ENCODE measurements around the gene FOXL2. TPM values are rescaled to one million over a fixed set of nuclear protein-coding genes. Genes with fewer than 3 reads are reported as not detected.

Gene FOXL2
- total RNA-seq, 1 donor from 2014 or later = not detected

DNA sequence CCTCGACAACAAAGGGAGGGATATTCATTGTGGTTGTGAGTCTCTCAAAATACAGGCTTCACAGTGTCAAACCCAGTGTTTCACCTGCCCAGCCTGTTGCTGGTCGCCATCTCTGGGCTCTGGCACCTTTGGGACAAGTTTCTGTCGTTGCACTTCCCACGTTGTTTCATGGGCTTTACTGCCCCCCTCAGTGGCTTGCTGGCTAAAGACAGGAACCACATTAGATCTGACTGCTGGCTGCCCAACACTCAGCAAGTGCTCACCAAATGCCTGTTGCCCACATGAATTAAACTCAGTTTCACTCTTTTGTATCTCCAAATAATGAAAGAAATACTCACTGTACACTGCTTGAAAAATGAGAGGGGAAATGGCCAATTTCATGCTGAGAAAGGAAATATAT, 27.6 kb downstream of the FOXL2 start:
- ChIA-PET POLR2A (no interaction called here), CTCF (interaction anchor here (1.1 to 9.5 kb wide), 4 partner anchors 9 to 326 kb away, joined by 3 to 216 read pairs (median 5); partner anchors contain the start of gene CEP70)
- intact Hi-C loops (cut with micrococcal nuclease) = no loop called here
- no peak for DNase-seq
- no peak for ATAC-seq (ENCODE audit: low read depth)
- H3K27ac Mint-ChIP-seq = no peak overlapping the region
- H3K4me3 Mint-ChIP-seq = no peak overlapping the region
- H3K9me3 Mint-ChIP-seq = no peaks in the 10 kb centered on the region
- TF ChIP-seq, protein P1, sequence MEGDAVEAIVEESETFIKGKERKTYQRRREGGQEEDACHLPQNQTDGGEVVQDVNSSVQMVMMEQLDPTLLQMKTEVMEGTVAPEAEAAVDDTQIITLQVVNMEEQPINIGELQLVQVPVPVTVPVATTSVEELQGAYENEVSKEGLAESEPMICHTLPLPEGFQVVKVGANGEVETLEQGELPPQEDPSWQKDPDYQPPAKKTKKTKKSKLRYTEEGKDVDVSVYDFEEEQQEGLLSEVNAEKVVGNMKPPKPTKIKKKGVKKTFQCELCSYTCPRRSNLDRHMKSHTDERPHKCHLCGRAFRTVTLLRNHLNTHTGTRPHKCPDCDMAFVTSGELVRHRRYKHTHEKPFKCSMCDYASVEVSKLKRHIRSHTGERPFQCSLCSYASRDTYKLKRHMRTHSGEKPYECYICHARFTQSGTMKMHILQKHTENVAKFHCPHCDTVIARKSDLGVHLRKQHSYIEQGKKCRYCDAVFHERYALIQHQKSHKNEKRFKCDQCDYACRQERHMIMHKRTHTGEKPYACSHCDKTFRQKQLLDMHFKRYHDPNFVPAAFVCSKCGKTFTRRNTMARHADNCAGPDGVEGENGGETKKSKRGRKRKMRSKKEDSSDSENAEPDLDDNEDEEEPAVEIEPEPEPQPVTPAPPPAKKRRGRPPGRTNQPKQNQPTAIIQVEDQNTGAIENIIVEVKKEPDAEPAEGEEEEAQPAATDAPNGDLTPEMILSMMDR (IDR thresholded peaks at IDR 0.05) = no peak
- H3K4me1 Mint-ChIP-seq = peaks cover 5% of the 10 kb centered on the region
- H3K36me3 Mint-ChIP-seq (ENCODE audit: low read depth) = no peaks in the 10 kb centered on the region
- peaks cover 16% of the 10 kb centered on the region for H3K27me3 Mint-ChIP-seq

DNA sequence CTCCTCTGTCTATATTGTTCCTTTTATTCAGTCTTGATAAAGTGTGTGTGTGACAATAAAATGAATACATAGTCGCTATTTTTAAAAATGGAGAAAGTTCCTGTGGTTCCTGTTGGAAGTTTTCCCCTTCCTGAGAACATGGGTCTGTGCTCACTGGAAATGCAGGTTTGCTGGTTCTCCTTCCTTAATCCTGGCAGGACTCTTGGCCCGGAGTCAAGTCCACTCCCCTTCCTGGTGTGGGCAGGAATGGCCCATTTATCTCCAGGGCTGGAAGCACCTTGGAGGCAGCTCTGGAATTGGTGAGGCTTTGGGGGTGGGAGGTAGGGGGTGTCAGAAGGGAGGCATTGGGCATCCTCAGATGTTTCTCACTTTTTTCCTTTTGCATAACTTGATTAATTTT, 30.1 kb downstream of the FOXL2 start:
- DNase-seq = no peak
- Mint-ChIP-seq H3K27me3 (peaks cover 6% of the 10 kb centered on the region), H3K4me3 (no peak overlapping the region), H3K9me3 (no peaks in the 10 kb centered on the region), H3K27ac (no peak overlapping the region), H3K36me3 (ENCODE audit: low read depth) (no peaks in the 10 kb centered on the region), H3K4me1 (peaks cover 5% of the 10 kb centered on the region)
- TF ChIP-seq, protein P1 (IDR thresholded peaks at IDR 0.05) = no peak
- intact Hi-C loops (cut with micrococcal nuclease) = no loop called here
- POLR2A ChIA-PET = interaction anchor here (0.8 to 2.1 kb wide), 3 partner anchors 14 to 322 kb away, joined by 3 to 27 read pairs (median 8); partner anchors contain the start of gene CEP70
- CTCF ChIA-PET = interaction anchor here (0.6 to 9.5 kb wide), 21 partner anchors 8 to 742 kb away, joined by 3 to 216 read pairs (median 11); partner anchors contain the start of genes CEP70, DBR1 and FAIM
- ATAC-seq (ENCODE audit: low read depth) = no peak

GRCh38 chr3:138915503-138916498, 31.1 kb downstream of the FOXL2 start:
- Mint-ChIP-seq H3K9me3 (no peaks in the 10 kb centered on the region), H3K4me1 (peaks cover 5% of the 10 kb centered on the region), H3K27ac (peak overlapping the region; percentile 75), H3K27me3 (peaks cover 6% of the 10 kb centered on the region), H3K36me3 (ENCODE audit: low read depth) (no peaks in the 10 kb centered on the region), H3K4me3 (peak overlapping the region; percentile 83)
- CTCF ChIA-PET = interaction anchor here (0.6 to 9.5 kb wide), 58 partner anchors 8 to 800 kb away, joined by 3 to 216 read pairs (median 5); partner anchors contain the start of genes ARMC8, CEP70, DBR1 and DZIP1L
- peak; percentile 86 for ATAC-seq (ENCODE audit: low read depth)
- intact Hi-C loops (cut with micrococcal nuclease) = loop anchor here (1.0 to 2.0 kb wide), 7 partner anchors 82 to 729 kb away; partner anchors contain the start of genes ARMC8, CEP70 and PIK3CB
- TF ChIP-seq, protein P1 (IDR thresholded peaks at IDR 0.05) = peak; percentile 78
- POLR2A ChIA-PET = interaction anchor here (0.6 to 2.1 kb wide), 8 partner anchors 13 to 321 kb away, joined by 3 to 27 read pairs (median 6); partner anchors contain the start of genes CEP70 and FAIM
- DNase-seq = peak; percentile 84

GRCh38 chr3:138914870-138915502, 32.0 kb downstream of the FOXL2 start:
- H3K27ac Mint-ChIP-seq = no peak overlapping the region
- H3K4me1 Mint-ChIP-seq = peaks cover 5% of the 10 kb centered on the region

More at GRCh38 chr3:138914870-138915502, 32.0 kb downstream of the FOXL2 start:
- no peaks in the 10 kb centered on the region for H3K36me3 Mint-ChIP-seq (ENCODE audit: low read depth)
- ATAC-seq (ENCODE audit: low read depth) = peak; percentile 1
- TF ChIP-seq, protein P1 (IDR thresholded peaks at IDR 0.05) = no peak
- H3K4me3 Mint-ChIP-seq = peak overlapping the region; percentile 83
- intact Hi-C loops (cut with micrococcal nuclease) = loop anchor here (1.0 to 2.0 kb wide), 7 partner anchors 81 to 728 kb away; partner anchors contain the start of genes ARMC8, CEP70 and PIK3CB
- peaks cover 4% of the 10 kb centered on the region for H3K27me3 Mint-ChIP-seq
- ChIA-PET POLR2A (interaction anchor here (0.7 to 2.1 kb wide), 6 partner anchors 24 to 321 kb away, joined by 4 to 27 read pairs (median 7); partner anchors contain the start of genes CEP70 and FAIM), CTCF (interaction anchor here (0.6 to 9.5 kb wide), 49 partner anchors 9 to 800 kb away, joined by 3 to 216 read pairs (median 5); partner anchors contain the start of genes ARMC8, CEP70, DZIP1L and FAIM)
- no peaks in the 10 kb centered on the region for H3K9me3 Mint-ChIP-seq
- no peak for DNase-seq
